A549 treated with GW870086 at 1 μM for 4 hours (cell line): ENCODE results near the gene SYTL5. TPM values are rescaled to one million over a fixed set of nuclear protein-coding genes. Genes with fewer than 3 reads are reported as not detected.

Experiments used
- total RNA-seq: library from RNA; stranded (reverse); fragments of 200-300 nt; extraction: Qiagen RNA extraction; gene quantifications from 5 replicates; pipeline ENCODE4 v1.2.3, GENCODE V29; 2022; ENCODE audit warnings: low read depth

The SYTL5 gene
- total RNA-seq: 0.24 to 0.46 TPM (median 0.38 TPM) in 5 replicates

DNA sequence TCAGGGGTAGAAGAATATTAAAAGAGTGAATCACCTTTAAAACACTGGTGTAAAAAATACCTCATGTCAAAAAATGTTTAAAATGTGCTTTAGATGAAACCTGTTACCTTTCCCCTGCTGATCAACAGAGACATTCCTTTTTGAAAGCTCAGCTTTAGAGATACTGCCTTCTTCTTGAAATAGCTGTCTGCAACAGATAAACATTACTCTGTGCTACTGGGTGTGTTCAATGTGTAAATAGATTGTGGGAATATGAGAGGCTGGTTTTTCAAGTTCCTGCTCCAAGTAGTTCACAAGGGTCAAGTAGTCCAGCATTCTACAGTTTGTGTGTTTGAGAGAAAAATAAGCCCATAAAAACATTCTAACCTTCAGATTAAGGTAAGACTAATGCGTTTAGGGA, at the start of gene SYTL5:
Gene SYTL5, plus strand, starts transcription at position 263 of the 400 bp plus-strand sequence. CDS start 27,337 bp downstream, outside the sequence.

Other genes starting within 250 kb of the SYTL5 start
- 0.02 to 0.03 TPM (median 0.02 TPM) in 3 of 5 replicates, not detected in the others for gene CYBB, start 226.5 kb upstream of the SYTL5 start, total RNA-seq
- gene DYNLT3, start 159.0 kb upstream of the SYTL5 start, total RNA-seq: 13.1 to 18.5 TPM (median 17.2 TPM) in 5 replicates
- gene SRPX, start 214.3 kb downstream of the SYTL5 start, total RNA-seq: 7.3 to 8.4 TPM (median 7.9 TPM) in 5 replicates